Loucy (cell line): ENCODE results near the gene PPP2R5B.
"Not testable (repeated sequence)": the region's sequence is repeated elsewhere in the genome, so short reads cannot be mapped to it uniquely, and the experiment has no call there.

Source experiments
- CTCF ChIP-seq: fragments of 200-600 bp; sonication (generic); conservative IDR thresholded peaks from 2 replicates; pipeline ENCODE4 v1.5.1; 2014; ENCODE audit warnings: mild to moderate bottlenecking, antibody characterized with exemption, low read length
- EZH2phosphoT487 ChIP-seq: fragments of 200-600 bp; IDR thresholded peaks from 2 replicates; pipeline ENCODE4 v1.6.1; 2018; ENCODE audit warnings: antibody characterized with exemption, mild to moderate bottlenecking, moderate library complexity, borderline replicate concordance

GRCh38 chr11:64983339-64983738 is 58.9 kb downstream of the PPP2R5B start:
- not testable (repeated sequence) for TF ChIP-seq EZH2phosphoT487, CTCF
